HG03521 (cell line): ENCODE data around the gene TGM6.

Experiments
- ATAC-seq: cut with Tn5 transposase; IDR thresholded peaks from one replicate; pipeline ENCODE4 v1.9.1; 2021; ENCODE audit warnings: mild to moderate bottlenecking, moderate library complexity; ENCODE audit not compliant: unreplicated experiment

The TGM6 gene

GRCh38 chr20:2380601-2381000 lies at the start of gene TGM6:
Gene TGM6, plus strand, starts transcription at chr20:2380901. Its CDS starts 68 bp downstream, at chr20:2380969.
- ATAC-seq, result no peak

- no peak for ATAC-seq
Observed at GRCh38 chr20:2331106-2331505, 49.6 kb upstream of the TGM6 start.

- ATAC-seq, result no peak
Observed at GRCh38 chr20:2331901-2332565, 48.7 kb upstream of the TGM6 start.

- ATAC-seq, result no peak
Observed at GRCh38 chr20:2332711-2333110, 48.0 kb upstream of the TGM6 start.

- ATAC-seq, result no peak
Observed at GRCh38 chr20:2333821-2334220, 46.9 kb upstream of the TGM6 start.

GRCh38 chr20:2335096-2335870 lies 45.4 kb upstream of the TGM6 start:
- ATAC-seq, result no peak

GRCh38 chr20:2336471-2336870 lies 44.2 kb upstream of the TGM6 start:
- no peak for ATAC-seq

GRCh38 chr20:2337142-2337541 lies 43.6 kb upstream of the TGM6 start:
- no peak for ATAC-seq

- no peak for ATAC-seq
Observed at GRCh38 chr20:2338411-2339066, 42.2 kb upstream of the TGM6 start.

- ATAC-seq, result no peak
Observed at GRCh38 chr20:2340136-2340535, 40.6 kb upstream of the TGM6 start.

- no peak for ATAC-seq
Observed at GRCh38 chr20:2340823-2341222, 39.9 kb upstream of the TGM6 start.

GRCh38 chr20:2341336-2341735 lies 39.4 kb upstream of the TGM6 start:
- no peak for ATAC-seq

- no peak for ATAC-seq
Observed at GRCh38 chr20:2342243-2342642, 38.5 kb upstream of the TGM6 start.

- ATAC-seq, result no peak
Observed at GRCh38 chr20:2346188-2346587, 34.5 kb upstream of the TGM6 start.

GRCh38 chr20:2348336-2348735 lies 32.4 kb upstream of the TGM6 start:
- no peak for ATAC-seq

GRCh38 chr20:2349801-2350200 lies 30.9 kb upstream of the TGM6 start:
- no peak for ATAC-seq

GRCh38 chr20:2350606-2351005 lies 30.1 kb upstream of the TGM6 start:
- no peak for ATAC-seq

- ATAC-seq, result no peak
Observed at GRCh38 chr20:2353231-2353630, 27.5 kb upstream of the TGM6 start.

GRCh38 chr20:2357114-2357513 lies 23.6 kb upstream of the TGM6 start:
- ATAC-seq, result no peak

GRCh38 chr20:2358006-2358405 lies 22.7 kb upstream of the TGM6 start:
- no peak for ATAC-seq

GRCh38 chr20:2361035-2361593 lies 19.6 kb upstream of the TGM6 start:
- no peak for ATAC-seq

- ATAC-seq, result no peak
Observed at GRCh38 chr20:2363187-2363586, 17.5 kb upstream of the TGM6 start.
